ENCODE results near the gene NCOA7. TPM values are rescaled to one million over a fixed set of nuclear protein-coding genes. Genes with fewer than 3 reads are reported as not detected.
A peak's percentile ranks its signal among the peaks of the same experiment; 100 is the strongest.

Gene NCOA7, protein sequence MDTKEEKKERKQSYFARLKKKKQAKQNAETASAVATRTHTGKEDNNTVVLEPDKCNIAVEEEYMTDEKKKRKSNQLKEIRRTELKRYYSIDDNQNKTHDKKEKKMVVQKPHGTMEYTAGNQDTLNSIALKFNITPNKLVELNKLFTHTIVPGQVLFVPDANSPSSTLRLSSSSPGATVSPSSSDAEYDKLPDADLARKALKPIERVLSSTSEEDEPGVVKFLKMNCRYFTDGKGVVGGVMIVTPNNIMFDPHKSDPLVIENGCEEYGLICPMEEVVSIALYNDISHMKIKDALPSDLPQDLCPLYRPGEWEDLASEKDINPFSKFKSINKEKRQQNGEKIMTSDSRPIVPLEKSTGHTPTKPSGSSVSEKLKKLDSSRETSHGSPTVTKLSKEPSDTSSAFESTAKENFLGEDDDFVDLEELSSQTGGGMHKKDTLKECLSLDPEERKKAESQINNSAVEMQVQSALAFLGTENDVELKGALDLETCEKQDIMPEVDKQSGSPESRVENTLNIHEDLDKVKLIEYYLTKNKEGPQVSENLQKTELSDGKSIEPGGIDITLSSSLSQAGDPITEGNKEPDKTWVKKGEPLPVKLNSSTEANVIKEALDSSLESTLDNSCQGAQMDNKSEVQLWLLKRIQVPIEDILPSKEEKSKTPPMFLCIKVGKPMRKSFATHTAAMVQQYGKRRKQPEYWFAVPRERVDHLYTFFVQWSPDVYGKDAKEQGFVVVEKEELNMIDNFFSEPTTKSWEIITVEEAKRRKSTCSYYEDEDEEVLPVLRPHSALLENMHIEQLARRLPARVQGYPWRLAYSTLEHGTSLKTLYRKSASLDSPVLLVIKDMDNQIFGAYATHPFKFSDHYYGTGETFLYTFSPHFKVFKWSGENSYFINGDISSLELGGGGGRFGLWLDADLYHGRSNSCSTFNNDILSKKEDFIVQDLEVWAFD
- total RNA-seq (2021), result 7.1 and 9.4 TPM in 2 replicates
- long read RNA-seq, full-length matches to known transcripts, result 1 of 7 reads
- long read RNA-seq, partial matches to known transcripts, result 3 of 7 reads
- long read RNA-seq, other reads (novel, unspliced or antisense), result 3 of 7 reads

DNA sequence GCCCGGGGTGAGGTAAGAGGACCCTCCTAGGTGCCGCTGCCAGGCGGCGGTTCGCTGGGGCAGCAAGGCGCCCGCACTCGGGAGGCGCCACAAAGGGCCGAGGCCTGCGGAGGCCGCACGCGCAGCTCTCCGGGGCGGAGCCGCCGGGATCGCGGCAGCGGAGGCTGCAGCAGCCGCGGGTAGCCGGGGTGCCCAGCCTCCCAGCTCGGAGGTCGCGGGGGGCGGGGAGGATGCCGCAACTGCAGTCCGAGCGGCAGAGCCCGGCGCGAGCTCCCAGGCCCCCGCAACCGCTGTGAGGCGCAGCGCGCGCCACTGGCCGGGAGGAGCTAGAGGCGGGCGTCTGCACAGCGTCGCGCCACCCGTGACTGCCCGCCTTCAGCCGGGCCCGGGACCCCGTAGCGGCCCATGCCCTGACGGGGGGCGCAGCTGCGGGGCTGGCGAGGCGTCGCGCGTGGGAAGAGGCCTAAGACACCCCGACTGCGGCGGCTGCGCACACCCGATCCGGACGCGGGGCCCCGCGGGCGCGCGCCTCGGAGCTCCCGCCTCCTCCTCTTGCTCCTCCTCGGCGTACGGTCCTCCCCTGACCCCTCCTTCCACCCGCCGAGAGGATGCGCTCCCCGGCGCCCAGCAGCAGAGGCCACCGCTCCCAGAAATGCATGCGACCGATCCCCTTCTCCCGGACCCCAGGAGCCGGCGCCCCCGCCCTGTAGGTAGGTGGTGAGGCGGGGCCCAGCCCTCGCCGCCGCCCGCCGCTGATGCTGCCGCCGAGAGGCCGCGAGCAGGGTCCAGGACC lies at the start of gene NCOA7:
NCOA7 (plus strand) TSS at position 603 of the 793 bp plus-strand sequence. CDS start 24,395 bp downstream, outside the sequence.
- Histone ChIP-seq H2AK5ac (ENCODE audit: insufficient read length, low read length) (no peak within 1 kb of the TSS), H3K4ac (ENCODE audit: low read depth, low read length) (no peak within 1 kb of the TSS), H4K8ac (replicated peaks; ENCODE audit: insufficient read length, low read depth, low read length) (no peak within 1 kb of the TSS), H3K23ac (ENCODE audit: insufficient read length, low read depth, low read length) (no peak within 1 kb of the TSS), H2BK15ac (ENCODE audit: low read depth, low read length) (no peak within 1 kb of the TSS), H3K27ac (ENCODE audit: insufficient read length, low read depth, low read length) (no peak within 1 kb of the TSS), H3K14ac (ENCODE audit: insufficient read depth, low read length) (peak within 1 kb of the TSS; percentile 88), H2AFZ (ENCODE audit: low read length) (peak within 1 kb of the TSS; percentile 34), H3K79me1 (ENCODE audit: insufficient read depth, low read depth, low read length, poor library complexity, severe bottlenecking) (no peaks in the 10 kb centered on the region), H3K23me2 (ENCODE audit: insufficient read length, low read depth, low read length, poor library complexity, severe bottlenecking) (peaks cover 4% of the 10 kb centered on the region), H4K91ac (ENCODE audit: insufficient read length, low read depth, low read length) (no peak within 1 kb of the TSS), H3K27me3 (ENCODE audit: insufficient read depth, low read length) (no peaks in the 10 kb centered on the region), H2BK12ac (ENCODE audit: insufficient read length, low read depth, low read length) (no peak within 1 kb of the TSS), H2BK120ac (ENCODE audit: low read depth, low read length, poor library complexity, severe bottlenecking) (no peak within 1 kb of the TSS), H4K5ac (ENCODE audit: insufficient read length, low read depth, low read length) (no peak within 1 kb of the TSS), H3K9me3 (ENCODE audit: control insufficient read depth, low read depth, low read length) (no peaks in the 10 kb centered on the region), H3K56ac (ENCODE audit: insufficient read length, low read depth, low read length) (no peak within 1 kb of the TSS), H3T11ph (ENCODE audit: low read length) (no peak within 1 kb of the TSS), H2BK20ac (ENCODE audit: low read depth, low read length, poor library complexity, severe bottlenecking) (no peak within 1 kb of the TSS), H3K18ac (ENCODE audit: insufficient read length, low read depth, low read length) (peak within 1 kb of the TSS; percentile 43), H3K4me1 (ENCODE audit: insufficient read depth, low read length) (no peaks in the 10 kb centered on the region), H3K9ac (ENCODE audit: extremely low read depth, insufficient read length, low read length) (peak within 1 kb of the TSS; percentile 20), H2BK5ac (ENCODE audit: insufficient read length, low read length) (no peak within 1 kb of the TSS), H3K4me2 (ENCODE audit: insufficient read depth, insufficient read length, low read length) (peak within 1 kb of the TSS; percentile 94), H4K20me1 (ENCODE audit: control insufficient read depth, insufficient read depth, insufficient read length) (no peaks in the 10 kb centered on the region), H3K79me2 (ENCODE audit: insufficient read depth, low read length) (no peaks in the 10 kb centered on the region)
- Mint-ChIP-seq H3K36me3 (ENCODE audit: insufficient read depth in 1 of 3, low read depth in 3 of 3) (no peaks in the 10 kb centered on the region; a peak in 1 of 7 replicates), H3K9me3 (no peaks in the 10 kb centered on the region), H3K27ac (peak within 1 kb of the TSS; percentile 51 to 87 (median 86)), H3K27me3 (ENCODE audit: low read depth) (peaks cover 4% of the 10 kb centered on the region; the same call in 1 of the 2 replicates), H3K4me3 (peak within 1 kb of the TSS; percentile 77 to 92), H3K4me1 (peaks cover 20 to 31% of the 10 kb centered on the region in 2 experiments)
- DNase-seq, result peak; percentile 80
- TF ChIP-seq, protein P1, sequence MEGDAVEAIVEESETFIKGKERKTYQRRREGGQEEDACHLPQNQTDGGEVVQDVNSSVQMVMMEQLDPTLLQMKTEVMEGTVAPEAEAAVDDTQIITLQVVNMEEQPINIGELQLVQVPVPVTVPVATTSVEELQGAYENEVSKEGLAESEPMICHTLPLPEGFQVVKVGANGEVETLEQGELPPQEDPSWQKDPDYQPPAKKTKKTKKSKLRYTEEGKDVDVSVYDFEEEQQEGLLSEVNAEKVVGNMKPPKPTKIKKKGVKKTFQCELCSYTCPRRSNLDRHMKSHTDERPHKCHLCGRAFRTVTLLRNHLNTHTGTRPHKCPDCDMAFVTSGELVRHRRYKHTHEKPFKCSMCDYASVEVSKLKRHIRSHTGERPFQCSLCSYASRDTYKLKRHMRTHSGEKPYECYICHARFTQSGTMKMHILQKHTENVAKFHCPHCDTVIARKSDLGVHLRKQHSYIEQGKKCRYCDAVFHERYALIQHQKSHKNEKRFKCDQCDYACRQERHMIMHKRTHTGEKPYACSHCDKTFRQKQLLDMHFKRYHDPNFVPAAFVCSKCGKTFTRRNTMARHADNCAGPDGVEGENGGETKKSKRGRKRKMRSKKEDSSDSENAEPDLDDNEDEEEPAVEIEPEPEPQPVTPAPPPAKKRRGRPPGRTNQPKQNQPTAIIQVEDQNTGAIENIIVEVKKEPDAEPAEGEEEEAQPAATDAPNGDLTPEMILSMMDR (conservative IDR thresholded peaks at IDR 0.05), result no peak
- no CpG with 5 or more reads among the region's 100 CpGs for WGBS (ENCODE audit: extremely low coverage, insufficient read length, low lambda C conversion rate)
